Ammon's horn (tissue), 1 donor: ENCODE measurements around the gene NOP58.
"Not testable (repeated sequence)": the region's sequence is repeated elsewhere in the genome, so short reads cannot be mapped to it uniquely, and the experiment has no call there.

ENCODE experiments used
- DNase-seq: peaks from one replicate; pipeline ENCODE4 v3.0.0-alpha.2; 2016; ENCODE audit warnings: low spot score

Gene NOP58

GRCh38 chr2:202306034-202306433, 40.5 kb downstream of the NOP58 start:
- DNase-seq: no peak

- no peak for DNase-seq
Observed at GRCh38 chr2:202307690-202308089, 42.1 kb downstream of the NOP58 start.

DNA sequence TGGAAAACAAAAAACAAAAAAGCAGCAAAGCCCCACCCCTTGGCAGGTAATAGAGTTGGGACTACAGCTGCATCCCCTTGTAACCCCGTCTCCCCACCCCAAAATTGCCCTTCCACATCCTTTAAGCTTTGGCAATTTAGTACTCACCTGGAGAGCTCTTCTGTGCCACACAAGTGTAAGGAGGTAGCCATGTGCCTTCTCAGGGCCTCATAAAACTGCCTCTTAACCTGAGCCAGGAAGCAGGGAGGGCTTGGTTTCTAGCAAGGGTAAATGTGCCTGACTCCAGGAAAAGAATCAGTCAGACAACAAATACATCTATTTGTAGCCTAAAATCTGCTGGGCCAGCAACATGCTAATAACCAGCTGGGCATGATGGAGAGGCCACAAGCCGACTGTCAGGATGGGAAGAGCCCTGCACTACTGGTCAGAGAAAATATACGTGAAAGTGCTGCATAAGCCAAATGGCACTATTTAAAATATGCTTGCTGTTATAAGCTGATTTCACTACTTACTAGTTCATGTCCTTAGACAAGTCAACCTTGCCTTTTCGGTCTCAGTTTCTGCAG, 46.3 kb downstream of the NOP58 start:
- no peak for DNase-seq

GRCh38 chr2:202314116-202314515, 48.6 kb downstream of the NOP58 start:
- DNase-seq: no peak

GRCh38 chr2:202317080-202317857, 51.7 kb downstream of the NOP58 start:
- peak; percentile 5 for DNase-seq

GRCh38 chr2:202320362-202320761, 54.8 kb downstream of the NOP58 start:
- DNase-seq: not testable (repeated sequence)

DNA sequence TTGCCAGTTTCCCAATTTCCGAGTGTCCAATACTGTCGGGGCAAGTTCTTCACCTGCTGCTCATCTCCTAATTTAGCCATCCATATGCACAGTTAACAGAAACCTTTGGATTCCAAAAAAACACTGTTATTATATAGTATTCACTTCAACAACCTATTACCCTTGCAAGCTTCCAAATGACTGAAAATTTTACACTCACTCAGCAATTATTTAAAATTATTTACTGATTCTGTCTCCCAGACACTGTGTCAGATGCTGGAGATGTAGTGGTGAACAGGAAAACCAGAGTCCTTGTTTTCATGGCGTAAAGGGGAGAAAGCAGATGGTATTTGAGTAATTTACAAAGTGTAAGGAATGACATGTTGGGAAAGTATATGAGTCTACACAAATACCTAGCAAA, 56.9 kb downstream of the NOP58 start:
- no peak for DNase-seq

DNA sequence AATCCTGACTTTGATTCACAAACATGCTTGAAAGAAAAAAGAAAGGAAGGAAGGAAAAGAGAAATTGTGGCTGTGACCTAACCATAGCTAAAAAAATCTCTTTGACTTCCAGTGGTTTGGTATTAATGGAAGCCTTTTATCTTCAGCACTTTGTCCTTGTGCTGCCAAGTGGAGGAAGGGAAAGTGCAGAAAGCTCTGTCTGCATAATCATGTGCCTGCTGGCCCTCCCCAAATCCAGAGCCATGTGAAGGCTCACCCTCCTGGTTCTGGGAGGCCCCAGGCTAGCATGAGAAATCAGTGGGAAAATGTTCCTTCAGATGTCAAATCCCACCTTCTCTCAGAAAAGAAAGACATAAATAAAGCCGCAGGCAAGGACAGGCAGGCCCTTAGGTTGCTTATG, 62.3 kb downstream of the NOP58 start:
- no peak for DNase-seq

DNA sequence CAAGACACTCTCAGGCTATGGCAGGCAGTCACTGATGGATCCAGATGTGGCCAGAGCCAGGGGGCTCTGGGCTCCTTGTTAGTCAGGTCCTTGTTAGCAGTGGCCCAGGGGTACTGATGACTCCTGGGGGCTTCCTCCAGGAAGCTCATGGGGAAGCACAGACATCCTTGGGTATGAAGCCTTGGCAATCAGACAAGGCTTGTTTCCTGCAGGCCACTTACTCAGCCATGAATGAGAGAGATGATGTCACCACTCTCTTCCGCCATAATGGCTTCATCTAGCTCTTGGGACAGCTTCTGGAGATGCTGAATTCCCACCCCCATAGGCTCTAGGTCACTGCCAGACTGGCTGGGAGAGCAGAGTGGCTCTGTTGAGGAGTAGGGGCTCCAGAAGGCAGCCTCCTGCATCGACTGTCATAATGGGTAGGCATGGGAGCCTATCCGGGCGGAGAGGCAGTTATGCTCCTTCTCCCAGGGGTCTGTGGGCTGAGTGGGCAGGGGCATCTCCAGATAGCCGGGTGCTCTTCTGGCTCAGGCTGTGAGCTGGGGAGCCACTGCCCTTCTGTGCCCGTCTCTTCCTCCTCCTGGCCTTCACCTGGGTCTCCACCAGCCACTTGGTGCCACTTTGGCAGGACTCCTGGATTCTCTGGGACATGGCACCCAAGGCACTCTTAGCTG, 70.4 kb downstream of the NOP58 start:
- no peak for DNase-seq

DNA sequence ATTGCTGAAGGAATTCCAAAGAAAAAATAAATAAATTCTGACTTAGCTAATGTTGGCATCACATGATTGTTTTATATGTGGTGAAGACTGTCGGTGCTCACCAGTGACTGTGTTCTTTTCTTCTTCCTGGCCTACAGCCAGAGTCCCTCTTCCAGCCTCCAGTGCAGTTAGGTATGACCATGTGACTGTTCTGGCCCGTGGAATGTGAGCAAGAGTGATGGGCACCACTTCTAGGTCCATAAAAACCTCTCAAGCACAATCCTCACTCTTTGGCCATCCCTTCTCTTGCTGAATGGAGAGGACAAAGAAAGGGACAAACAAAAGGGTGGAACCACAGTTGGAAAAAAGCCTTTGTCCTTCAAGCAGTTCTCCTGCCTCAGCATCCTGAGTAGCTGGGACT, 71.6 kb downstream of the NOP58 start:
- DNase-seq: no peak

DNA sequence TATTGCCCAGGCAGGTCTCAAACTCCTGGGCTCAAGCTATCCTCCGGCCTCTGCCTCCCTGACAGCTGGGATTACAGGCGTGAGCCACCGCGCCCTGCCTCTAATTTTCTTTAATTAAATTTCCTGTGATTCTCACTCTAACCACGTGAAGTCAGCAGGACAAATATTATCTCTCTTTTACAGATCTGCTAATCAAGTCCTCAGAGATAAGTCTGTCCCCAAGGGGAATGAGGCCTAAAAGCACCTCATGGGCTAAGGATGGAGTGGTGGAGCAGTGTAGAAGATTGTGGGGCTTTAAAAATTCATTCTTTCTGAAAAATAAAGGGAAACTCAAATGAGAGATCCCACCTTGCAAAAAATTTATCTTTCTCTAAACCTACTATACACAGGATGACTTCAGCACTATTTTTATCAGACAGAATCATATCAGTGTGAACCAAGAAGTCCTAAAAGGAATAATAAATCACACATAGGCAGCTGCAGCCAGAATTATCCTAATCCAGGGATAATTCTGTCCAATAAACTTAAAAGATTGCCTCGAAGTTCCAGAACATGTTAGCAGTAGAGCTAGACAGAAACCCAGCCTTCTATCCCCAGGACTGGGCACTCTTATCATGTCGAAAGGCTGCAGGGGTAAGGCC, 72.3 kb downstream of the NOP58 start:
- no peak for DNase-seq

GRCh38 chr2:202339071-202339870, 73.7 kb downstream of the NOP58 start:
- DNase-seq: no peak

DNA sequence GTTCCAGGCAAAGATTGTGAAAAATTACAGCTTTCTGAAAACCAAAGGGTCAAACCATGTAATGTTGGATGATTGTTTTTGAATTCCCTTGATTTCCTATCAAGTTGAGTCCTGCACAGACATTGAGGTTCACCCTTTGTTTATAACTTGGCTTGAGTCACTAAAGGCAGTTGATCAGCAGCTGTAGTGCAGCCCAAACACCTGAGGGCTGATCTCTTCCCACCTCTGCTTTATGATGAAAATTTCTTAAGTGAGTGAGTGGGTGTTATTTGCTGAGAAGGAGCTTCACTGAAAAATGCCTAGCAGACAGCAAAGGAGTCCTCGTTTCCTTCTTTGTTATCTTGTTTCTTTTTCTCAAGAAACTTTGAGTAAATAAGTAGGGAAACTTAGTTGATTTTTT, 78.6 kb downstream of the NOP58 start:
- no peak for DNase-seq

DNA sequence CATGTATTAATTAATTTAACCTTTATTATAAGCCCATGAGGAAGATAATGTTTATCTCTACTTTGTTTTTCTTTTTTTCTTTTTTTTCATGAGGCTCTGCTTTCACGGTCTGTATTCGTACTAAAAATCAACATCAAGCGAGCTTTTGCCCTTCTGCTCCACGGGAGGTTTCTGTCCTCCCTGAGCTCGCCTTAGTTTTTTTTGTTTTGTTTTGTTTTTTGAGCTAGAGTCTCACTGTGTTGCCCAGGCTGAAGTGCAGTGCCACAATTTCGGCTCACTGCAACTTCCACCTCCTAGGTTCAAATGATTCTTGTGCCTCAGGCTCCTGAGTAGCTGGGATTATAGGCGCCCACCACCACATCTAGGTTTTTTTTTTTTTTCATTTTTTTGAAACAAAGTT, 80.6 kb downstream of the NOP58 start:
- DNase-seq: no peak
